Stimulated activated CD8-positive, alpha-beta memory T cell treated with anti-CD3 and anti-CD28 coated beads, Interleukin-7, amount 100 ng/mL, for 4 hours (primary cell): ENCODE measurements around the gene ZEB2.

Source experiments
- DNase-seq, 2 donors: peaks; one replicate each; pipeline ENCODE4 v3.0.0-alpha.2; 2020; ENCODE audit warnings: low read depth in 2 of 2

Gene ZEB2

DNA sequence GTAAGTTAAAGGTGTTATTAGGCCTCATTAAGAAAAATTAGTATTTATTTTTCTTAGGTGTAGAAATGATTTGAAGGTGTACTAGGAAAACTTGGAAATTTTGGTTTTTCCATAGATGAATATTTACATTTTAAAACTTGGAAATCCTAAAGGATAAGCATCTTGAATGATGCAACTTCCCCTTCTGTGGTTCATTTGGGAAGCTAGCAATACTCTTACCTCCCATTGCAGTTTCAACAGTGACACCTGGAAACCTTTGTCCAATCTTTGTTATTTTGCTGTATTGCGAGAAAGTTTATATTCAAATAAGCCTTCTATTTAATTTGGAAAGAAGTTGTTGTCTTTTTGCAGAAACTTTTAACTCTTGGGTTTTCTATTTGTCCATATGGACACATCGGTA, 68.5 kb downstream of the ZEB2 start:
- no peak for DNase-seq

DNA sequence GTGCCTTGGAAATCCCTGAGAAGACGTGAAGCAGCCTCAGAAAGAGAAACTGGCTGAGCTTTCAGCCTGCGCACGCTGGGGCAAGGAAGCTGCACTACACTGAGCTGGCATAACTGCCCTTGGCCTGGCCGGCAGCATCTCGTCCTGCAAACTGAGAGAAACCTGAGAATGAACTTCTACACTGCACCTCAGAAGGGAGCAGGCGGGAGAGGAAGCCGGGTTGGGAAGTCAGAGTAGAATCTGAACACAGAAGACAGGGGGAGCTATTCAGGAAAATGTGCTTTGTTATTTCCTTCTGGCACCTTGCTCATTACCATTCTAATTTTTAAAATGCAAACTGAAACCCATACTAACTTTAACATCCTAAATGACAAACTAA, 70.9 kb downstream of the ZEB2 start:
- no peak for DNase-seq

GRCh38 chr2:144448389-144449027, 71.4 kb downstream of the ZEB2 start:
- no peak for DNase-seq

DNA sequence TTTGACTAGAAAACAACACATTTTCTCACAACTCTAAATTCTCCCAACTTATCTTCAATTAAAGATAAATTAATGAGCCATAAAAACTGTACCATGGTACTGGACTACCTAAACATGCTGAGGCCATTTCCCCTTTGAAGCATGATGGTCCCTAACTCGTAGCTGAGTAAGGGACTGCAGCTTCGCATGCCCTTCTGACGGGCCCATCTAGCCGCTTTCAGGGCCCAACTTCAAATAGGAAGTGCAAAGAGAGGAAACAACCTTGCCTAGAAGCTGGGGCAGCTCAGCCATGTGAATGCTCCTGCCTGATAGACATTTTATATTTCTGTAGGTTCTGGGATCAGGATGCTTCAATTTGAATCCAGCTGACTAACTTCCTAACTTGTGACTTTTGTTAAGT, 72.4 kb downstream of the ZEB2 start:
- no peak for DNase-seq

DNA sequence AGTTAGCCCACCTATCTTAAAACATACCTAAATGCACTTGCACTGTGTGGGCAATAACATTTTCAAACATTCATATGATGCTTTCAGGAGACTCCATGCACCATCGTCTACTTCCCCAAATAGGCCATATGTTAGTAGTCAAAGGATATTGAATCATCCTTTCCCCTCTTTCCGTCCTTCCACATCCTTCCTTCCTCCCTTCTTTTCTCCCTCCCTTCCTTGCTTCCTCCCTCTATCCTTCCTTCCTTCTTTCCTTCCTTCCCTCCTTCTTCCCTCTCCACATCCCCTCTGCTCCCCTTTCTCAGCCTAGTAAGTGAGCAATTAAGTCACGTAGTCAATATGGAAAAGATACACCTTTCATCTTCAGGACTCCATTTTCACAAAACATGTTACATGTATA, 73.8 kb downstream of the ZEB2 start:
- no peak for DNase-seq

DNA sequence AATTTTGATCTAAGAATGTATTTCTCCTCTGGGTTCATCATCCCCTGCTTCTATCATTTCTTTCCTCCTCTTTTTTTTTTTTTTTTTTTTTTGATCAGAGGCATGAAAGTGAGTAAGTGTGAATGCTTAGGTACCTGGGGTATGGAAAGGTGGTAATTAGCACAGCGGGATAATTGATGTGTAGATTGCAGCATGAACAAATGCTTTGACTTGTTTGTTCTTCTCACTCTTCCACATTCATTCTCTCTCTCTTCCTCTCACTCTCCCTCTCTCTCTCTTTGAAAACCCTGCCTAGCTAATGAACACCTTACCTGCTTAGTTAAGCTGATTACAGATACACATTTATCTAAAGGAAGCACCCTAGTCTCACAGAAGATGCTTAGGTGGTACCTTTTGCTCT, 74.7 kb downstream of the ZEB2 start:
- DNase-seq, result no peak

- DNase-seq, result no peak
Measured at GRCh38 chr2:144443837-144444817, 75.8 kb downstream of the ZEB2 start.

- no peak for DNase-seq
Measured at GRCh38 chr2:144441711-144442141, 78.2 kb downstream of the ZEB2 start.

- no peak for DNase-seq
Measured at GRCh38 chr2:144439993-144440392, 79.9 kb downstream of the ZEB2 start.

DNA sequence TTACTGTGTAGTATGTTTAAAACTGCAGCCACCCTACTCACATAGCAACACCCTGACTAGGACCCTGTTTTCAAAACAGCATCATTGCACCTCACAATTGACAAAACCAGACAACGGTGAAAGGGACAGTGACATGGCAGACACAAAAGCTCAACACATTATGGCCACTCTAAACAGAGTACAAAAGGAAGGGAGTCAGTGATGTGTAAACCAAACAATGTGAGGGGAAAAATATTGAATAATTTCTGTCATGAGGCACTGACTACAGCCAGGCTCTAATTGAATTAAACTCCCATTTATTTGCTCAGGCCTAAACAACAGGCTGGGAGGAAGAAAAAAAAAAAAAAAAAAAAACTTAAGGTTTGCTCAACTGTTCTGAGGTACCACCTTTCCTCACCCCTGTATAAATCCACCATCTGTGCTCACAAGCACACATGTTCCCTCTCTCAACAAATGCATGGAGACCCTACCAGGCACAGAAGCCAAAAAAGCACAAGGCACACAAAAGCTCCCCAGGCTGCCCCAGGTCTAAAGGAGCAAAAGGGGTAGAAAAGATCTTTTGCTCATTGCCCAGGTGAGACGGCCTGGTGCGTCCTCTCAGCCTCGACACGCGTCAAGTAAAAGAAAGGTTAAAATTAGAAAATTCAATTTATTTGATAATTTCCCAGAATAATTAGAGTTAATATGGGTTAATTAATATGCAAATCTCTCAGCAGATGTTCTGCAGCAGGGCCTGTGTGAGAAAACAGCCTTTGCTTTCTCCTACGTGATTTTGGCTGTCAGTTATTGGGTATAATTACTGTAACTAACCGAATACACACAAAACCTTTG, 80.9 kb downstream of the ZEB2 start:
- DNase-seq, result no peak

DNA sequence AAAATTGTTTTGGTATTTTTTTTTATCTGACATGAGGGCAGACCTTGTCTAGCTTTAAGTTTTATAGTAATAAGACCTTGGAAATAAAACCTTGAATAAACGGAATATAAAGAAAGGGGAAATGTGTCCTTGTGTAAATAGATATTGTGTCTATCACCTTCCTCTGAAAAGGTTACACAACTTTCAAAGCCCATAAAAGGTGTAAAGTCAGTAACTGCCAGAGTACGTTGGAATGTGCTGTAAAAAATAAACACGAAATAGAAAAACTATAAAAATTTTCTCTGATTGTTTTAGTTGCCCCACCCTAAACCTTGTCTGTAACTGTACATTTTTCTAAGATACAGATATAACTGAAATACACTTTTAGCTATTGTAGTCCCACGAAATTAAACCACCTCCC, 82.3 kb downstream of the ZEB2 start:
- no peak for DNase-seq

DNA sequence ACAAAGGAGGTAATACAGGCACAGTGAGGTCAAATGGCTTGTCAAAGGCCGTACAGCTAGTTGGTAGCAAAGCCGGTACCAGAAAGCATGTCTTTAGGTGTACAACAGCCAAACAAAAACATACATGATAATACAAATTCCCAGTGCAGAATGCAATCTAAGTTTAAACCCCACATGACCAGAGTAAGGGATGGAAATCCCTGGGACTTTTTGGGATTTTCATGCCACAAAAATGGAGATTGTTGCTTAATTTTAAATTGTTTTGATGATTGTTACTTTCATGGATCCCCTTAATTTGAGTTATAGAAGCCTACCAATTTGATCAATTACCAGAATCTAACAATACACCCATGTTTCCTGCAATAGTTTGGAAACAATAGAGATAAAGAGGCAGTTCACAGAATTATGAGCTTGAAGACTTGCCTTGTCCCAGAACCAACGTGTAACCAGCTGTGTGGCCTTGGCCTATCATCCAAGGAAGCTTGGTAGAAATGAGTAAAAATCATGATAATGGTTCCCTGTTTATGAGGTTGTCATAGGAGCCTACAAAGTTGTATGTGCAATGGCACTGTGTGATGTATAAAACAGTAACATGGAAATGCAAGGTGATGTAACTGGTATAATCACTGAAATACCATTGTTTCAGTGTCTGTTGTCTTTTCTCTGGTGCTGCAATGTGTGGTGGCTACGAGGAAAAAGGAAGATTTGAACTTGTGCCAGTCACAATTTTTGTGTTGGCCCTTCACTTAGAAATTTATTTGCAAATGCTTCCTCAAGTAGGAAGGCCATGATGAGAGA, 85.3 kb downstream of the ZEB2 start:
- DNase-seq, result no peak

DNA sequence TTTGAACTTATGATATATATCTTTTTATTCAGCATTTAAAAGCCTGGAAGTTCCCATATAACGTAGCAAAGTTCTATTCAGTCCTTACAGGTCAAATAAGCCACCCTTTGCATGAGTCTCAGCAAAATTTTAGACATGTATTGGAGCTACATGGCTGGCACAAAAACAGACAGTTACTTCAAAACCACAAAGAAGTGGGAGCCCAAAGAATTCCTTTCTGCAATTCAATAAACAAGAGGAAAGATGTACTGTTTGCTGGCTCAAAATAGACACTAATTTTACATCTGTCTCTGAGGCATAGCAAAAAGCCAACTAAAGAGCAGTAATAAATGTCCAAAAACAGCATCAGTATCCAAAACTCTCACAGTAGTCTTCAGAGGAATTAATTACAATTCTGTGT, 87.0 kb downstream of the ZEB2 start:
- DNase-seq, result no peak

GRCh38 chr2:144431998-144432397, 87.9 kb downstream of the ZEB2 start:
- no peak for DNase-seq

GRCh38 chr2:144431392-144431783, 88.5 kb downstream of the ZEB2 start:
- no peak for DNase-seq

- DNase-seq, result no peak
Measured at GRCh38 chr2:144430722-144431391, 89.1 kb downstream of the ZEB2 start.

- DNase-seq, result no peak
Measured at GRCh38 chr2:144429396-144430112, 90.4 kb downstream of the ZEB2 start.

- DNase-seq, result no peak
Measured at GRCh38 chr2:144426981-144427479, 92.9 kb downstream of the ZEB2 start.

GRCh38 chr2:144426355-144426754, 93.6 kb downstream of the ZEB2 start:
- DNase-seq, result no peak
